Stimulated activated naive CD8-positive, alpha-beta T cell treated with anti-CD3 and anti-CD28 coated beads, Interleukin-15, Interleukin-2, amounts not matched to agents 100 ng/mL and 50 ng/mL, for 24 hours (primary cell): Measurements from ENCODE around the gene TNS1.
"Not testable (repeated sequence)": the region's sequence is repeated elsewhere in the genome, so short reads cannot be mapped to it uniquely, and the experiment has no call there.

Experiments used
- H3K27ac Mint-ChIP-seq: one replicate; pipeline ENCODE4 v1.8.0; 2021; ENCODE audit warnings: mild to moderate bottlenecking, mixed read lengths
- H3K27me3 Mint-ChIP-seq: one replicate; pipeline ENCODE4 v1.8.0; 2021; ENCODE audit warnings: mixed read lengths
- H3K36me3 Mint-ChIP-seq: one replicate; pipeline ENCODE4 v1.8.0; 2021; ENCODE audit warnings: low read depth, mixed read lengths
- H3K4me1 Mint-ChIP-seq: one replicate; pipeline ENCODE4 v1.8.0; 2021; ENCODE audit warnings: low read depth, mixed read lengths
- H3K4me3 Mint-ChIP-seq: one replicate; pipeline ENCODE4 v1.8.0; 2021; ENCODE audit warnings: mild to moderate bottlenecking, mixed read lengths
- H3K9me3 Mint-ChIP-seq: one replicate; pipeline ENCODE4 v1.8.0; 2021; ENCODE audit warnings: mixed read lengths

Gene TNS1

GRCh38 chr2:218023636-218024035 lies 20.8 kb upstream of the TNS1 start:
- no peaks in the 10 kb centered on the region for H3K4me1 Mint-ChIP-seq
- no peaks in the 10 kb centered on the region for H3K36me3 Mint-ChIP-seq
- H3K27me3 Mint-ChIP-seq = no peaks in the 10 kb centered on the region
- H3K4me3 Mint-ChIP-seq = no peak overlapping the region
- H3K27ac Mint-ChIP-seq = no peak overlapping the region
- no peaks in the 10 kb centered on the region for H3K9me3 Mint-ChIP-seq

DNA sequence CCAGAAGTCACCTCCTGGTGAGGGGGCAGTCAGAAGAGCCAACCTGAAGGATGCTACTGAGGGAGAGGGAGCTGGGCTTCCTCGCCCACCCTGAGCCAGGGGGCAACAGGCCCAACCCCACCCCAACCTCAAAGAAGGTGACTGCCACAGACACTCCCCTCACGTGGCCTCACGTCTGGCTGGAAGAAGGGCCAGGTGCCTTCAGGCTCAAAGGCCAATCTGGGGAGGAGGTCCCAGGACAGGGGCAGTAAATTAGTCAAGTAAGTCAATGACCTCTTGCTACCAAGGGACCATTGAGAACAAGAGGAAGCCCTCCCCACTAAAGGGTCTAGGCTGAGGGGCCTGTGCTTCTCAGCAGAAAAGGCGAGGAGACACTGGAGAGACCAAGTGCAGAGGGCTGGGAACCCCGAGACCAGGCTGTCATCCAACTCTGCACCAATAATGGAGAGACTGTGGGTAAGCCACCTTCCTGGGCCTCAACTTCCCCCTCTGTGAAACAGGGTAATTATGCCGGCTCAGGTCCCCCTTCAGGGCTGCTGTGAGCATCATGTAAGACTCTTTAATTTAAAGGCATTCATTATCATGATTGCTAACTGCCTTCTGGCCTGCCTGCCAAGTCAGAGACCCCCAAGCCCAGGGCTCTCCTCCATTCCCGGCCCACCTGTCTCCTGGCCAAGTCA lies 20.2 kb upstream of the TNS1 start:
- H3K4me3 Mint-ChIP-seq = no peak overlapping the region

DNA sequence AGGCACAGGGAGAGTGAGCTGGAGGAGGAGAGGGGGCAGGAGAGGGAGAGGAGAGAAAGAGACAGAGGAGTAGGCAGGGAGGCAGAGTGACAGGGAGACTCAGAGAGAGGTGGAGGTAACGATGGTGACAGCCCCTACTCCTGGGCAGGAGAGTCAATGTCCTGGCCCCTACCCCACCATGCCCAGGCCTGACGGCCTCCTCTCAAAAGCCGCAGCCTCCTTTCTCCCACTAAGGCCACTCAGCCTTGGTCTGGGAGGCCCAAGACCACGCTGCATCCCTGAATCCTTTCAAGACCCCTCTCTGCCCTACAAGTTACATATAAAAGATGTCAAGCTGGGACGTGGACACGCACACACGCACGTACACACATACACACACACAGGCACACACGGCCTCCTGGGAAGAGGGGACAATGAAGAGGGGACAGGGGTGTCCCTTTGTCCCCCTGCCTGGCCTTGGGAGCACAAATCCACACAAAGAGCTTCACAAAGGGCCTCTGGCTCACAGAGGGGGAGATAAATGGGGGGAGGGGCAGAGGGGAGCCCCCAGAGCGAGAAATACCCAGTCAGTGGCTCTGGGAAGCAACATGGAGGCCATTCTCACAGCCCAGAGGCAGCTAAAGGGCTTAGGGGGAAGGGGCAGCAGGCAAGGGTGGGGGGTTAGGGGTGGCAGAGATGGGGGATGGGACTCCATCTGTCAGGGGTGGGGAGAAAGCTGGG lies 19.5 kb upstream of the TNS1 start:
- Mint-ChIP-seq H3K4me3 (no peak overlapping the region), H3K27me3 (no peaks in the 10 kb centered on the region)

More for the DNA sequence above, 20.2 kb upstream of the TNS1 start:
- H3K27me3 Mint-ChIP-seq = no peaks in the 10 kb centered on the region
- H3K4me1 Mint-ChIP-seq = no peaks in the 10 kb centered on the region
- no peaks in the 10 kb centered on the region for H3K9me3 Mint-ChIP-seq
- H3K27ac Mint-ChIP-seq = no peak overlapping the region
- no peaks in the 10 kb centered on the region for H3K36me3 Mint-ChIP-seq

GRCh38 chr2:218021536-218022071 lies 18.8 kb upstream of the TNS1 start:
- no peaks in the 10 kb centered on the region for H3K4me1 Mint-ChIP-seq
- H3K4me3 Mint-ChIP-seq = no peak overlapping the region
- no peaks in the 10 kb centered on the region for H3K27me3 Mint-ChIP-seq
- no peaks in the 10 kb centered on the region for H3K9me3 Mint-ChIP-seq
- no peak overlapping the region for H3K27ac Mint-ChIP-seq
- H3K36me3 Mint-ChIP-seq = no peaks in the 10 kb centered on the region

More for the DNA sequence above, 19.5 kb upstream of the TNS1 start:
- Mint-ChIP-seq H3K9me3 (no peaks in the 10 kb centered on the region), H3K27ac (no peak overlapping the region), H3K36me3 (no peaks in the 10 kb centered on the region), H3K4me1 (no peaks in the 10 kb centered on the region)

GRCh38 chr2:218020966-218021535 lies 18.3 kb upstream of the TNS1 start:
- Mint-ChIP-seq H3K9me3 (no peaks in the 10 kb centered on the region), H3K36me3 (no peaks in the 10 kb centered on the region), H3K27me3 (no peaks in the 10 kb centered on the region), H3K27ac (no peak overlapping the region), H3K4me3 (no peak overlapping the region), H3K4me1 (no peaks in the 10 kb centered on the region)

GRCh38 chr2:218020281-218020680 lies 17.5 kb upstream of the TNS1 start:
- Mint-ChIP-seq H3K4me1 (no peaks in the 10 kb centered on the region), H3K36me3 (no peaks in the 10 kb centered on the region), H3K27ac (no peak overlapping the region), H3K9me3 (no peaks in the 10 kb centered on the region), H3K27me3 (no peaks in the 10 kb centered on the region), H3K4me3 (no peak overlapping the region)

GRCh38 chr2:218019411-218020060 lies 16.7 kb upstream of the TNS1 start:
- no peak overlapping the region for H3K4me3 Mint-ChIP-seq
- H3K27ac Mint-ChIP-seq = no peak overlapping the region
- no peaks in the 10 kb centered on the region for H3K9me3 Mint-ChIP-seq
- H3K4me1 Mint-ChIP-seq = no peaks in the 10 kb centered on the region
- H3K27me3 Mint-ChIP-seq = no peaks in the 10 kb centered on the region
- no peaks in the 10 kb centered on the region for H3K36me3 Mint-ChIP-seq

- not testable (repeated sequence) for H3K4me3 Mint-ChIP-seq, H3K36me3 Mint-ChIP-seq, H3K27ac Mint-ChIP-seq, H3K27me3 Mint-ChIP-seq, H3K4me1 Mint-ChIP-seq, H3K9me3 Mint-ChIP-seq
These were observed 16.0 kb upstream of the TNS1 start for GRCh38 chr2:218018842-218019125.

DNA sequence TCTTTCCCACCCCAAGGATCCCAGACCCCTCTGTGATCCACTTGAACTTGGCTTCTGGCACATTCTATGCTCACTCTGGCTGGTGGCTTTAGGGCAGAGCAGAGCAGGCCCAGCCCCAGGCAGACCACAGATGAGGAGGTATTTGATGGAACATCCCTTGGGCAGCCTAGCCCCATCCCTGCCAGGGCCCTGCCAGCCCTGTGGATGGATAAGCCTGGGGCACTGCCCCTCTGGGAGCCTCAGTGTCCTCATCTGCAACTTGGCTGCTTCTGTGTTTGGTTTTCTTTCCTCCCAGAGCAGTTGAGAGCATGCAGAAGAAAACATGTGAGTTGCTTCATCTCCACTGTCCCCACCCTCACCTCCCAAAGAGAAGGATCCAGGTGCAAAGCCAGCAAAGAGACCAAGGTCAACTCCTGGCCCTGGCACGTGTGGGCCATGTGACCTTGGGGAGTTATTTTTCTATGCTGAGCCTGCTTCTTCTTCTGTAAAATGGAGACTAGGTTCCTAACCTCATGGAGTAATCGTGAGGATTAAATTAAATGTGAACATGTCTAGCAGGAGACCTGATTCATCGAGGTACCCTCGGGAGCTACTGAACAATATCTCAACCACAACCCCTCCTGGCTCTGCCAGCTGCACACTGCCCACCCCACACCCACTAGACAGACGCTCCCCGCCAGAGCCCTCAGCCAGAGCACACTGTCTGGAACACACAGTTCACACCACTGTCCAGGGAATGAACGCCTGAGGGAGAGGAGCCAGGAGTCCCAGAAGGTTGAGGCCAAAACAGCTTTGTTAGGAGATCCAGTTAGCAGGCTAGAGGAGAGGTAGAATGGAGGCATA lies 14.6 kb upstream of the TNS1 start:
- Mint-ChIP-seq H3K27me3 (no peaks in the 10 kb centered on the region), H3K4me1 (no peaks in the 10 kb centered on the region), H3K36me3 (no peaks in the 10 kb centered on the region), H3K9me3 (no peaks in the 10 kb centered on the region), H3K4me3 (no peak overlapping the region), H3K27ac (no peak overlapping the region)

DNA sequence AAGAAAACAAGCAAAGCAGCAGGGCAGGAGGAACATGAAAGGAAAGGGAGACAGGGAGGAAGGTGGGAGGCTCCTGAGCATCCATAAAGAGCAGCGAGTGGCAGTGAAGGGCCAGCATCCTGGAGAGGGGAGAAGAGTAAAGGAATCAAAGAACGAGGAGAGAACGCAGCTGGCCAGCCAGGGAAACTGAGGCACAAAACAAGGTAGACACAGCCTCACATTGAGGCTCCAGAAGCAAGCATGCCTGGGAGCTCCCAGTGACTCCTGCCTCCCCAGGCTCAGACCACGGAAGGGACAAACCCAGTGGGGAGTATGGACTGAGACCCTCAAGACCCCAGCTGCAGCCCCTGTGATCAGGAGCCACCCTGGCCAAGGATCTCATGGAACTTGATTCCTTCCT lies 14.0 kb upstream of the TNS1 start:
- Mint-ChIP-seq H3K36me3 (no peaks in the 10 kb centered on the region), H3K27ac (peak overlapping the region; percentile 3), H3K4me1 (no peaks in the 10 kb centered on the region), H3K9me3 (no peaks in the 10 kb centered on the region), H3K4me3 (no peak overlapping the region), H3K27me3 (peaks cover 5% of the 10 kb centered on the region)

DNA sequence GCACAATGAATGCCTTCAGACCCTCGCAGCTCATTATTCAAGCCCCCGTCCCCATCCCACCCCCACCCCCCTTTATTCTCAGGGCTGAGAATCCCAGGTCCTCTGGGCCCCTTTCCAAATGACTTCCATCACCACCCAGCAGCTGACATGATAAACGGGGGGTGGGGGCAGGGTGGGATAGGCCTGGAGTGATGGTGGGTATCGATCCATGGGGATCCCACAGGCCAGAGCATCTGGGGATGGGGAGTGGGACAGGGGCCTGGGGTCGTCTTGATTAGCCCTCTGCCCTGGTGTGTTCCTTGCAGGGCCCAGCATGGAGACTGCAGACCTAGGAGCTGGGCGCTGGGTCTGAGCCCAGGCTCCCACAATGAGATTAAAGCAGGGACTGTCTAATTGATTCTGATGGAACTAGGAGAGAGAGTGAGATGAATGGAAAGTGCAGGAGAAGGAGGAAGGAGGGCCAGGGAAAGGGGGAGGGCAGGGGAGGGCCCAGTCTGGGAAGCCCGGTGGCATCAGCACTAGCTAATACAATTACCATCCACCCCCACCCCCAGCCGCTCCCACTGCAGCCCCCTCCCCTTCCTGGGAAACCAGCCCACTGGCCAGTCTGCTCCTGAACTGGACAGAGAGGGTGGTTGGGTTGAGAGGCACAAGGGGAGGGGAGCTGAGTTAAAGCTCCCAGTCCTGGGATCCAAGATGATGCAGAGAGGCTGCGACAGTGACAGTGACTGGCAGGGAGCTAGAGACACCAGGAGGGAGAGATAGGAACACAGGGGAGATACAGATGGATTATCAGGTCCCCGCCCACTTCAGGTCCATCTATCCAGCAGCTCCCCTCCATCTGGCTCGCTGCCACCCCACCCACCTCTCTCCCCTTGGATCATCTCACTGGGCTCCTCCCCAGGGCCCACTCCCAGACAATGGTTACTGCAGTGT lies 13.1 kb upstream of the TNS1 start:
- H3K27me3 Mint-ChIP-seq = peaks cover 12% of the 10 kb centered on the region
- no peaks in the 10 kb centered on the region for H3K4me1 Mint-ChIP-seq
- H3K36me3 Mint-ChIP-seq = no peaks in the 10 kb centered on the region
- no peak overlapping the region for H3K4me3 Mint-ChIP-seq
- H3K9me3 Mint-ChIP-seq = no peaks in the 10 kb centered on the region
- no peak overlapping the region for H3K27ac Mint-ChIP-seq

GRCh38 chr2:218014706-218015585 lies 12.2 kb upstream of the TNS1 start:
- Mint-ChIP-seq H3K27ac (no peak overlapping the region), H3K9me3 (no peaks in the 10 kb centered on the region), H3K4me3 (no peak overlapping the region), H3K4me1 (no peaks in the 10 kb centered on the region), H3K36me3 (no peaks in the 10 kb centered on the region), H3K27me3 (peaks cover 15% of the 10 kb centered on the region)

DNA sequence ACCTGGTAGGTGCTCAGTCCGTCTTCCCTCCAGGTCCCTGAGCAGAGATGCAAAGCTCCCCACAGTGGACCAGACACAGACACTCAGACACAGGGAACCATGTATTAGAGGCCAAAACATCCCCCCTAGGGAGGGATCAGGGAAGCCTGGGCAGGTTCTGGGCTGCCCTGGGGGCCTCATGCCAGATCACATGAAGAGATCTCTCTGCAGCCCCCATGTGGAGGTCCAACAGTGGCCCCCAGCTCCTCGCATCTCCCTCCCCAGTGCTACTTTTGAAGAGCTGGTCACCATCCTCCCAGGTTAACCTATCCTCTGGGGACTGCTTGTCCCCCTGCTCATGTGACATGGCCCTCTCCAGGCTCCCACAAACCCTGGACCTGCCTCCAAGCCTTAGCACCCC lies 10.5 kb upstream of the TNS1 start:
- Mint-ChIP-seq H3K4me1 (no peaks in the 10 kb centered on the region), H3K9me3 (no peaks in the 10 kb centered on the region), H3K27me3 (peaks cover 29% of the 10 kb centered on the region), H3K27ac (no peak overlapping the region), H3K4me3 (no peak overlapping the region), H3K36me3 (no peaks in the 10 kb centered on the region)
